ENCODE results near the gene MYADML2.

MYADML2 gene

GRCh38 chr17:81961087-81961511 lies 14.1 kb upstream of the MYADML2 start, which contains the start of gene NOTUM:
TSS of gene NOTUM (minus strand) at chr17:81961187. CDS start at chr17:81960909, 278 bp downstream.
- Histone ChIP-seq H3K4me2 (ENCODE audit: low read length, poor library complexity, severe bottlenecking) (peak within 1 kb of the TSS; percentile 91), H2AFZ (ENCODE audit: low read depth, low read length) (no peak within 1 kb of the TSS), H3K4me1 (ENCODE audit: control insufficient read depth, insufficient read depth, low read depth, low read length) (peaks cover 29% of the 10 kb centered on the region), H3K4ac (ENCODE audit: low read depth in 1 of 2, low read length in 2 of 2) (no peak within 1 kb of the TSS), H3K4me3 (ENCODE audit: insufficient read depth in 1 of 2, low read depth in 1 of 2, low read length in 2 of 2) (peak within 1 kb of the TSS in 1 of 2 experiments; percentile 52), H3K14ac (ENCODE audit: low read length in 2 of 2) (no peak within 1 kb of the TSS), H2BK15ac (ENCODE audit: low read depth, poor library complexity, severe bottlenecking) (peak within 1 kb of the TSS; percentile 21), H2BK120ac (ENCODE audit: low read depth, low read length) (no peak within 1 kb of the TSS), H3K9me3 (ENCODE audit: control insufficient read depth, low read length) (no peaks in the 10 kb centered on the region), H3K27me3 (ENCODE audit: control insufficient read depth in 1 of 2, insufficient read depth in 1 of 2, low read length in 2 of 2) (peaks cover 41 to 76% of the 10 kb centered on the region in 2 experiments), H3K27ac (ENCODE audit: low read length, poor library complexity, severe bottlenecking) (no peak within 1 kb of the TSS), H2BK12ac (ENCODE audit: low read length in 2 of 2) (peak within 1 kb of the TSS in 1 of 2 experiments; percentile 47), H3K36me3 (ENCODE audit: control insufficient read depth in 1 of 2, insufficient read depth in 2 of 2, low read depth in 1 of 2, low read length in 2 of 2) (peaks cover 0 to 2% of the 10 kb centered on the region in 2 experiments), H3K18ac (ENCODE audit: low read depth in 1 of 2, low read length in 2 of 2) (peak within 1 kb of the TSS in 1 of 2 experiments; percentile 41), H2AK5ac (ENCODE audit: low read length, severe bottlenecking) (no peak within 1 kb of the TSS), H2BK5ac (ENCODE audit: low read depth, low read length, poor library complexity, severe bottlenecking) (no peak within 1 kb of the TSS), H3K79me1 (replicated peaks; ENCODE audit: low read length, poor library complexity, severe bottlenecking) (no peaks in the 10 kb centered on the region), H3K9ac (ENCODE audit: low read length) (no peak within 1 kb of the TSS), H3K23ac (ENCODE audit: low read length in 2 of 2) (peak within 1 kb of the TSS in 1 of 2 experiments; percentile 17), H4K8ac (ENCODE audit: low read length) (peak within 1 kb of the TSS; percentile 64), H4K91ac (ENCODE audit: low read length) (peak within 1 kb of the TSS; percentile 12)
- peak; percentile 50 for DNase-seq
- 3% methylated on average over 32 of the region's 65 CpGs for WGBS

- Histone ChIP-seq H2BK5ac (ENCODE audit: low read depth, low read length, poor library complexity, severe bottlenecking) (no peak overlapping the region), H2BK12ac (ENCODE audit: low read length in 2 of 2) (peak overlapping the region in 1 of 2 experiments; percentile 47), H2AFZ (ENCODE audit: low read depth, low read length) (no peak overlapping the region), H3K27ac (ENCODE audit: low read length, poor library complexity, severe bottlenecking) (no peak overlapping the region), H4K91ac (ENCODE audit: low read length) (no peak overlapping the region), H3K79me1 (replicated peaks; ENCODE audit: low read length, poor library complexity, severe bottlenecking) (no peaks in the 10 kb centered on the region), H3K14ac (ENCODE audit: low read length in 2 of 2) (no peak overlapping the region), H3K18ac (ENCODE audit: low read depth in 1 of 2, low read length in 2 of 2) (peak overlapping the region in 1 of 2 experiments; percentile 41), H3K23ac (ENCODE audit: low read length in 2 of 2) (peak overlapping the region in 1 of 2 experiments; percentile 17), H3K4me1 (ENCODE audit: control insufficient read depth, insufficient read depth, low read depth, low read length) (peaks cover 28% of the 10 kb centered on the region), H2BK120ac (ENCODE audit: low read depth, low read length) (no peak overlapping the region), H3K27me3 (ENCODE audit: control insufficient read depth in 1 of 2, insufficient read depth in 1 of 2, low read length in 2 of 2) (peaks cover 41 to 79% of the 10 kb centered on the region in 2 experiments), H3K4me2 (ENCODE audit: low read length, poor library complexity, severe bottlenecking) (peak overlapping the region; percentile 91), H3K4me3 (ENCODE audit: insufficient read depth in 1 of 2, low read depth in 1 of 2, low read length in 2 of 2) (peak overlapping the region in 1 of 2 experiments; percentile 52), H3K4ac (ENCODE audit: low read depth in 1 of 2, low read length in 2 of 2) (no peak overlapping the region), H3K9ac (ENCODE audit: low read length) (no peak overlapping the region), H4K8ac (ENCODE audit: low read length) (peak overlapping the region; percentile 64), H3K36me3 (ENCODE audit: control insufficient read depth in 1 of 2, insufficient read depth in 2 of 2, low read depth in 1 of 2, low read length in 2 of 2) (no peaks in the 10 kb centered on the region), H2AK5ac (ENCODE audit: low read length, severe bottlenecking) (no peak overlapping the region), H3K9me3 (ENCODE audit: control insufficient read depth, low read length) (no peaks in the 10 kb centered on the region), H2BK15ac (ENCODE audit: low read depth, poor library complexity, severe bottlenecking) (no peak overlapping the region)
- no peak for DNase-seq
- 8% methylated on average over 75 of the region's 98 CpGs for WGBS
These were observed 13.3 kb upstream of the MYADML2 start for GRCh38 chr17:81960130-81960958.

GRCh38 chr17:81959362-81960129 lies 12.5 kb upstream of the MYADML2 start:
- Histone ChIP-seq H2BK12ac (ENCODE audit: low read length in 2 of 2) (no peak overlapping the region), H2AK5ac (ENCODE audit: low read length, severe bottlenecking) (no peak overlapping the region), H3K9ac (ENCODE audit: low read length) (no peak overlapping the region), H3K4ac (ENCODE audit: low read depth in 1 of 2, low read length in 2 of 2) (no peak overlapping the region), H2BK120ac (ENCODE audit: low read depth, low read length) (no peak overlapping the region), H3K27me3 (ENCODE audit: control insufficient read depth in 1 of 2, insufficient read depth in 1 of 2, low read length in 2 of 2) (peaks cover 41 to 80% of the 10 kb centered on the region in 2 experiments), H3K36me3 (ENCODE audit: control insufficient read depth in 1 of 2, insufficient read depth in 2 of 2, low read depth in 1 of 2, low read length in 2 of 2) (no peaks in the 10 kb centered on the region), H2BK5ac (ENCODE audit: low read depth, low read length, poor library complexity, severe bottlenecking) (no peak overlapping the region), H4K8ac (ENCODE audit: low read length) (no peak overlapping the region), H3K4me2 (ENCODE audit: low read length, poor library complexity, severe bottlenecking) (peak overlapping the region; percentile 91), H3K27ac (ENCODE audit: low read length, poor library complexity, severe bottlenecking) (no peak overlapping the region), H3K79me1 (replicated peaks; ENCODE audit: low read length, poor library complexity, severe bottlenecking) (no peaks in the 10 kb centered on the region), H3K4me3 (ENCODE audit: insufficient read depth in 1 of 2, low read depth in 1 of 2, low read length in 2 of 2) (peak overlapping the region in 1 of 2 experiments; percentile 52), H2BK15ac (ENCODE audit: low read depth, poor library complexity, severe bottlenecking) (no peak overlapping the region), H3K23ac (ENCODE audit: low read length in 2 of 2) (no peak overlapping the region), H3K14ac (ENCODE audit: low read length in 2 of 2) (no peak overlapping the region), H4K91ac (ENCODE audit: low read length) (no peak overlapping the region), H3K9me3 (ENCODE audit: control insufficient read depth, low read length) (no peaks in the 10 kb centered on the region), H3K4me1 (ENCODE audit: control insufficient read depth, insufficient read depth, low read depth, low read length) (peaks cover 30% of the 10 kb centered on the region), H3K18ac (ENCODE audit: low read depth in 1 of 2, low read length in 2 of 2) (peak overlapping the region in 1 of 2 experiments; percentile 41), H2AFZ (ENCODE audit: low read depth, low read length) (no peak overlapping the region)
- DNase-seq = peak; percentile 49
- 9% methylated on average over 52 of the region's 112 CpGs for WGBS

Measured in mesenchymal stem cell (in vitro differentiated cells and primary cell).